ENCODE results near the gene PLEKHA5. TPM values are rescaled to one million over a fixed set of nuclear protein-coding genes. Genes with fewer than 3 reads are reported as not detected.

Gene PLEKHA5
- total RNA-seq, result 1 to 10 TPM in 3 of 4 donors, under 1 TPM in 1; 0.78 to 3.3 (median 1.2) TPM
- under 1 TPM; 0.52 to 0.80 (median 0.73) TPM for polyA plus RNA-seq
- long read RNA-seq, donor 1, partial matches to known transcripts, result 1 of 2 reads
- long read RNA-seq, donor 1, other reads (novel, unspliced or antisense), result 1 of 2 reads
- long read RNA-seq, donor 2, partial matches to known transcripts, result 2 of 3 reads
- long read RNA-seq, donor 2, other reads (novel, unspliced or antisense), result 1 of 3 reads

- WGBS, 3 donors, result 0 to 1% (median 1%) methylated on average over 22 to 96 of the region's 103 CpGs
- TF ChIP-seq CTCF (IDR thresholded peaks at IDR 0.05), result no peak
- peak within 1 kb of the TSS; percentile 77 for H3K4me3 ChIP-seq
- H3K27me3 ChIP-seq (ENCODE audit: insufficient read depth in 3 of 3, low read length in 2 of 3), result peaks cover 0 to 39% (median 0%) of the 10 kb centered on the region in 3 donors
- H3K4me1 ChIP-seq, result peaks cover 9% of the 10 kb centered on the region
- ATAC-seq, result peak; percentile 42 to 83 (median 66)
- H3K27ac ChIP-seq, result peak within 1 kb of the TSS; percentile 60
- no peaks in the 10 kb centered on the region for H3K36me3 ChIP-seq (ENCODE audit: insufficient read depth in 1 of 2, low read depth in 1 of 2)
- intact Hi-C loops (cut with DNase I), result no loop called here
- H3K9me3 ChIP-seq, result peaks cover 17% of the 10 kb centered on the region
- peak; percentile 72 to 76 for DNase-seq
These were observed at the start of gene PLEKHA5 for GRCh38 chr12:19129486-19130223. TSS of gene PLEKHA5 (plus strand) at chr12:19129733. CDS start at chr12:19129800, 67 bp downstream.

- DNase-seq, result no peak
- intact Hi-C loops (cut with DNase I), result no loop called here
- Histone ChIP-seq H3K27me3 (ENCODE audit: insufficient read depth in 3 of 3, low read length in 2 of 3) (no peaks in the 10 kb centered on the region), H3K9me3 (no peaks in the 10 kb centered on the region), H3K27ac (no peak overlapping the region), H3K4me1 (no peaks in the 10 kb centered on the region), H3K36me3 (ENCODE audit: insufficient read depth in 1 of 2, low read depth in 1 of 2) (no peaks in the 10 kb centered on the region), H3K4me3 (no peak overlapping the region)
- ATAC-seq, result no peak
- WGBS, 3 donors, result 76 to 85% (median 83%) methylated on average over 2 of the region's 2 CpGs
- no peak for TF ChIP-seq CTCF (IDR thresholded peaks at IDR 0.05)
These were observed 48.6 kb upstream of the PLEKHA5 start for GRCh38 chr12:19080918-19081317.

- no peak for TF ChIP-seq CTCF (IDR thresholded peaks at IDR 0.05)
- 85 to 90% (median 89%) methylated on average over 7 of the region's 7 CpGs for WGBS, 3 donors
- intact Hi-C loops (cut with DNase I), result no loop called here
- ATAC-seq, result no peak
- no peak overlapping the region for H3K4me3 ChIP-seq
- H3K27me3 ChIP-seq (ENCODE audit: insufficient read depth in 3 of 3, low read length in 2 of 3), result no peaks in the 10 kb centered on the region
- H3K9me3 ChIP-seq, result no peaks in the 10 kb centered on the region
- H3K4me1 ChIP-seq, result no peaks in the 10 kb centered on the region
- no peak for DNase-seq
- no peak overlapping the region for H3K27ac ChIP-seq
- no peaks in the 10 kb centered on the region for H3K36me3 ChIP-seq (ENCODE audit: insufficient read depth in 1 of 2, low read depth in 1 of 2)
These were observed 47.1 kb upstream of the PLEKHA5 start for GRCh38 chr12:19082365-19082911.

- Histone ChIP-seq H3K27ac (no peak overlapping the region), H3K4me3 (no peak overlapping the region), H3K4me1 (no peaks in the 10 kb centered on the region), H3K9me3 (no peaks in the 10 kb centered on the region), H3K27me3 (ENCODE audit: insufficient read depth in 3 of 3, low read length in 2 of 3) (no peaks in the 10 kb centered on the region), H3K36me3 (ENCODE audit: insufficient read depth in 1 of 2, low read depth in 1 of 2) (no peaks in the 10 kb centered on the region)
- no peak for DNase-seq
- no peak for ATAC-seq
- intact Hi-C loops (cut with DNase I), result no loop called here
- WGBS, 3 donors, result 82 to 84% (median 84%) methylated on average over 4 of the region's 4 CpGs
- no peak for TF ChIP-seq CTCF (IDR thresholded peaks at IDR 0.05)
These were observed 45.0 kb upstream of the PLEKHA5 start for GRCh38 chr12:19084547-19084946.
